HuH-7.5 (cell line): ENCODE data around the gene ATP5PF.
"Not testable (repeated sequence)": the region's sequence is repeated elsewhere in the genome, so short reads cannot be mapped to it uniquely, and the experiment has no call there.

Experiments
- DNase-seq: peaks from one replicate; pipeline ENCODE4 v3.0.0; 2011; ENCODE audit warnings: low spot score

The ATP5PF gene

GRCh38 chr21:25734904-25735645 is at the start of gene ATP5PF, which contains the start of gene GABPA:
ATP5PF (minus strand) TSS chr21:25734904; CDS start chr21:25729794, 5,110 bp downstream.
GABPA (plus strand) TSS chr21:25734972; CDS start chr21:25741599, 6,627 bp downstream.
- DNase-seq, result peak; percentile 54

DNA sequence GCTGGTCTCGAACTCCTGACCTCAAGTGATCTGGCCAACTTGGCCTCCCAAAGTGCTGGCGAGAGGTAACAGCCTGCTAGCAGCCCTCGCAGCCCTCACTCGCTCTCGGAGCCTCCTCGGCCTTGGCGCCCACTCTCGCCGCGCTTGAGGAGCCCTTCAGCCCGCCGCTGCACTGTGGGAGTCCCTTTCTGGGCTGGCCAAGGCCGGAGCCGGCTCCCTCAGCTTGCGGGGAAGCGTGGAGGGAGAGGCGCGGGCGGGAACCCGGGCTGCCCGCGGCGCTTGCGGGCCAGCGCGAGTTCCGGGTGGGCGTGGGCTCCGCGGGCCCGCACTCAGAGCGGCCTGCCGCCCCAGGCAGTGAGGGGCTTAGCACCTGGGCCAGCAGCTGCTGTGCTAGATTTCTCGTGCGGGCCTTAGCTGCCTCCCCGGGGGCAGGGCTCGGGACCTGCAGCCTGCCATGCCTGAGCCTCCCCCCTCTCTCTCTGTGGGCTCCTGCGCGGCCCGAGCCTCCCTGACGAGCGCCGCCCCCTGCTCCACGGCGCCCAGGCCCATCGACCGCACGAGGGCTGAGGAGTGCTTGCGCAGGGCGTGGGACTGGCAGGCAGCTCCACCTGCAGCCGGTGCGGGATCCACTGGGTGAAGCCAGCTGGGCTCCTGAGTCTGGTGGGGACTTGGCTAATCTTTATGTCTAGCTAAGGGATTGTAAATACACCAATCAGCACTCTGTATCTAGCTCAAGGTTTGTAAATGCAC is 43.6 kb upstream of the ATP5PF start:
- DNase-seq, result not testable (repeated sequence)

DNA sequence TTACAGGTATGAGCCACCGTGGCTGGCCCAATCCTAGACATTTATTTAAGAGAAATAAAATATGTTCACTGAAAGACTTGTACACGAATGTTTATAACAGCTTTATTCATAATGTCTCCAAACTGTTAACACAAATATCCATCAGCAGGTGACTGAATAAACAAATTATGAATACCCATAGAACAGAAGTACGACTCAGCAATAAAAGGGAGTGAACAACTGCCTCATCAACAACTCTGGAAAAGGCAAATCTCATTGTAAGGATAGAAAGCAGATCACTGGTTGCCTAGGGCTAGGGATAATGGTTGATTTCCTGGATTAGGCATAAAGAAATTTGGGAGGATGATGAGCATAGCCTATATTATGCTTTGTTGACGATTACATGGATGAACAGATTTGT is 41.7 kb upstream of the ATP5PF start:
- DNase-seq, result no peak

DNA sequence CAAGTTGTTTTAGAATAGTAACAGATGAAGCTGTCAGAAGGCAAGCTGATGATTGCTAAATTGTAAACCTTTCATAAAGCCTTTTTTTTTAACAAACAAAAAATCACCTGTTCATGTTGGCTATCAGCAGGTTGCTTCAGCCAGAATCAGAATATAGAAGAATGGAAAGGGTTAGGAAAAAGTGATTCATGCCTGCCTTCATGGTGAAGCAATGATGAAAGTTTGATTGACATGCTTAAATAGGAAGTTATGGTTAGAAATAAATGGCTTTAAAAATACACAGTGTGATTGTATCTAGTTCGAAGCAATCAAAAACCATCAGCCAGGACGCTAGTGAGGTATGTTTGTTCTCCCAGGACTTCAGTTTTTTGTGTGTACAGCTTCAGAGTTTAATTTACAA is 38.0 kb upstream of the ATP5PF start:
- no peak for DNase-seq

DNA sequence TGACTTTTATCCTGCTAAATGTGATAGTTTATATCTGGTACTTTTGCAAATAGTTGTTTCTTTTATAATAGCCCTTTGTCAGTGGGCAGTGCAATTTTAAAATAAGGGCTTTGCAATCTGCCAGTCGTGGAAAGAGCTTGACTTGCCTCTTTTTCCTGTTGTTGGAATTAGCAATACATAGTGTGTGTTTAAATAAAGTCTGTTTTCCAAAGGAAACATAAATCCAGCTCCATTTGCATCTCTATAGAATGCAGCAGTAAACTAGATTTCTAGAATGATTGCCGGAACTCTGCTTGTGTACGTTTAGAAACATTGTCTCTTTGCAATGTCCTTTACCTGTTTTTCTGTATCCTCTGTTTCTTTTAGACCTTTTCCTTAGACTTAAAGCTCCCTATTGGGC is 33.2 kb upstream of the ATP5PF start:
- DNase-seq, result no peak

DNA sequence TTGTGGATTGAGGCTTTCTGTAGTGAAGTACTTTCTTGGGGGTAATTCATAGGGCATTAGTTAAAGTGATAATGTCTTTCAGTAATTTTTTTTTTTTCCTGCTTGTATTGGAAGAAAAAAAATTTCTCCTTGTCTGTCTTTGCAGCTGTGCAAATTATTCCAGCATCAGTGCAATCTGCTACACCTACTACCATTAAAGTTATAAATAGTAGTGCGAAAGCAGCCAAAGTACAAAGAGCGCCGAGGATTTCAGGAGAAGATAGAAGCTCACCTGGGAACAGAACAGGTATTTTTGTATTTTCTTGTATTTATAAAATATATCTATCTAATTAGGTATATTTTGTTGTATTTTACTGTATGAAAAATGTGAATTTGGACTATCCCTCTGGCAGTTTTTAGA is 29.4 kb upstream of the ATP5PF start:
- DNase-seq, result no peak

GRCh38 chr21:25760677-25761076 is 26.0 kb upstream of the ATP5PF start:
- no peak for DNase-seq

DNA sequence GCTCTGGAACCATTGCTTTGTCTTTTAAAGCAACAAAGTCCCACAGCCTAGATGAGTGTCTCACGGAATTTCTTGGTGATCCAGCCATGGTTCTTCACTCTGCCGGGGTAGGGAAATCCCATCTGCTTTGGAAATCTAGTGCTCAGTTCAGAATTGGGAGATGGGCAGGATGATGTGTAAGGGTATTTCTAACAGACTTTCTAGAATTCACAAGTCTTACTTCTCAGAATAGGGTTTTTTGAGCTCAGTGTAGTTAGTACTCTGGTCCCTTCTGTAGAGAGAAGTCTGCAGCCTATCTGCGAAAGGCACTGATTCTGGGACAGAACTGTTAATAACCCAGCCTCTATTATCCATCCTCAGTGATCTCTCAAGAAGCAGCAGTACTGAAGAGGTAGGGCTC is 25.4 kb upstream of the ATP5PF start:
- no peak for DNase-seq

GRCh38 chr21:25759573-25759972 is 24.9 kb upstream of the ATP5PF start:
- DNase-seq, result no peak

DNA sequence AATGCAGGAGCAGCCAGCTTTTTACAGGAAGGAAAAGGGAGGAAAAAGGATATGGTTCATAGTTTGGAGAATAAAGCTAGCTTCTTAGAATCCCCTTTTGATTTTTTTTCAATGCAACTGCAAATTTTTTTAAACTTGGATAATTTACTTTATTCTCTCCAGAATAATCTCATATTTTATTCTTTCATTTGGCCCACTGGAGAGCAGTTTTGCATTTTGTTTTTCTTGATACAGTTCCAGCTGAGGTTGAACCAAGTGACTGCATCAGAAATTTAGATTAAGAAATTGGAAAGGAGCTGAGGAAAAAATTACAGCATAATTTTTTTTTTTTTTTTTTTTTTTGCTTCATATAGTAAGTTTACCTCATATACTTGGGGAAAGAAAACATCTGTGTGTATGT is 22.8 kb upstream of the ATP5PF start:
- DNase-seq, result no peak

DNA sequence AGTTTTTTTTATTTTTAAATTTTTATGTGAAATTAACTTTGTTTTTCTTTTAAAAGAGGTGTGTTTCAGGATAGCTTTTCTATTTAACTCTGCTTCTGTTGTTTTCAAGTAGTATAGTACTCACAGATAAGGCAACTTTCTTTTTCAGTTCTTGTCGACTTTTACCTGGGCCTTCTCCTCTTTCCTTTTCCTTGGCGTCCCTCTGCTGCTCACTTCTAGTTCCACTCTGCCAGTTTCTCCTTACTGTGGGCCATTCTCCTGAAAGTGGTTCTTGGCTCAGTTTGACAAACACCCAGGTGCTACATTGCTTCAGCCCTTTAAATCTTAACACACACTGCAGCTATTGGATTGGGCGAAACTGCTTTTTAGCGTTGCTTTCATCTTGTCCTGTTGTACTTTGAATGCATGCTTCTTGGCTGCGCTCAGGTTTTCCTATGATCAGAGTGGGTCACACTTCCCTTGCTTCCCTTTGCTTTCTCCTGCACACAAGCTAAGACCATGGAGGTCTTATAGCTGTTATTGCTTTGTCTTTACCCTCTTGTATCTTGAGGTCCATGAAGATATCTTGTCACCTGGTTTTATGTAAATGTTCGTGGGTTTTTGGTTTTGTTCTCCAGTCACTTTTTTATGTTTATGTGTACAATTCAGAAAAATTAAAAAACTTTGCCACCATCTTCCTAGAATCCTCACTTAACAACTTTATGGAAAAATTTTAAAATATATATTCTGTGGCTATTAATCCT is 21.7 kb upstream of the ATP5PF start:
- DNase-seq, result no peak

DNA sequence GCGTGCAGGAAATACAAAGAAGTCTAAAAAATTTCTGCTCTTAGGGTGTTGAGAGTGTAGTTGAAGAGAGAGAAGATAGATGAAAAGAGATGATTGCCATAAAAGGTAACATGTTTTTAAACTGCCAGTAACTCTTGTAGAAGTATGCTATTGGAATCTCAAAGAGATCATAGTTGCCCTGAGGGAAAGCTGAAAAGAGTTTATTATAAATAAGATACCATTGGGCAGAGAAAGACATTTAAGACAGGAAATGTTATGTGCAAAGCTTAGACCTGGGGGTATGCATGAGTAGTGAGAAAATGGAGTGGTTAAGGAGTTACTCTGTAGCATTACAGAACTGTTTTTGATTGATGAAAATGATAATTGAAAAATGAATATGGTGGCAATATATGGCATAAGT is 17.7 kb upstream of the ATP5PF start:
- DNase-seq, result no peak

GRCh38 chr21:25750085-25750484 is 15.4 kb upstream of the ATP5PF start:
- DNase-seq, result no peak

GRCh38 chr21:25744854-25745253 is 10.2 kb upstream of the ATP5PF start:
- no peak for DNase-seq

DNA sequence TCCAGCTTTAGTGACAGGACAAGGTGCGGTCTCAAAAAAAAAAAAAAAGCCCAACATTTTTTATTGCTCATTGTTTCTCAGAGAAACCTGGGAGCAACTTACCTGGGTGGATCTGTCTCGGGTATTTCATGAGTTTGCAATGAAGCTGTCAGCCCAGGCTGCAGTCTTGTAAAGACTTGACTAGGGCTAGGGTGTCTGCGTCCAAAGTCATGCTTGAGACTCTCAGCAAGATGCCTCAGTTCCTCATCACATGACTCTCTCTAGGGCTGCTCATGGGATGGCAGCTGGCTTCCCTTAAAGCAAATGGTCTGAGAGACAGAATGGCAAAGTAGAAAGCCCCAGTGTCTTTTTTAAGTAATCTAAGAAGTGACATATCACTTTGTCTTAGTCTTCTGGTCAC is 8.2 kb upstream of the ATP5PF start:
- no peak for DNase-seq

DNA sequence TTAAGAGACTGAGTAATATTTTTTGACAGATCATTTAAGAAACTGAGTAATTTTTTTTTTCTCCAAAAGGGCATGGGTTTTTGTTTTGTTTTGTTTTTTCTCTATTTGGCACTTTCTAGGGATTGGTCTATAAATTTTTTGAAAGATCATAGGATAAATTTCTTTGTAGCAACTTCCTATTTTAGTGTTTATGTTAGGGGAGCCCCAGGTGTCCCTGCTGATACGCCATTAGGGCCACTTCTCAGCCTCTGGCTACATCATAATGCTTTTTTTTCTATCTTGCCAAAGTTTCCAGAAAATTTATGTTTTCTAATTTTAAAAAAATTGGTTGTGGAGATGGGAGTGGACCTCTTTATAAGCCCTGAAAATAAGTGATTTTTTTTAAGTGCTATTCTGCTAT is 2.7 kb upstream of the ATP5PF start:
- no peak for DNase-seq

- peak; percentile 16 for DNase-seq
Measured at GRCh38 chr21:25735646-25736597, 1.2 kb upstream of the ATP5PF start.

DNA sequence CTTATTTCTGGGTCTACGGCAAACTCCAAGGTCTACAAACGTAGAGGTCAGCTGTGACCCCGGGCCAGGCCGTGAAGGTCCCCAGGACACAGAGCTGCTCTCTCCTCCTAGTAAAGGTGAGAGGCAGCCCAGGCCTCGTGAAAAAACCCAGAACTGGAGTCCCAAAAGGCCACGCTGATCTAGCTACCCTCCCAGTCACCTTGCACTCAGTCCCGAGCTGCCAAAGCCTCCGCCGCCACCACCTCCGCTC is 125 bp downstream of the ATP5PF start:
- no peak for DNase-seq

GRCh38 chr21:25733859-25734653 is 648 bp downstream of the ATP5PF start:
- DNase-seq, result peak; percentile 13

- no peak for DNase-seq
Measured at GRCh38 chr21:25732091-25732760, 2.5 kb downstream of the ATP5PF start.

GRCh38 chr21:25722631-25723030 is 12.1 kb downstream of the ATP5PF start:
- DNase-seq, result no peak
